Measurements from ENCODE around the gene FAM120B. TPM values are rescaled to one million over a fixed set of nuclear protein-coding genes. Genes with fewer than 3 reads are reported as not detected.

FAM120B gene
- total RNA-seq, 2 donors from 2014 or later, result 14.7 to 18.6 TPM

- no peaks in the 10 kb centered on the region for H3K36me3 ChIP-seq
- no peak overlapping the region for H3K4me3 ChIP-seq
- no peaks in the 10 kb centered on the region for H3K4me1 ChIP-seq
- DNase-seq (ENCODE audit: low spot score), result no peak
- TF ChIP-seq CTCF (IDR thresholded peaks at IDR 0.05), result no peak
- H3K27me3 ChIP-seq, result no peaks in the 10 kb centered on the region
- no peaks in the 10 kb centered on the region for H3K9me3 ChIP-seq
- H3K27ac ChIP-seq, result no peak overlapping the region
Measured at GRCh38 chr6:170416959-170417606, 110.5 kb downstream of the FAM120B start.

- Histone ChIP-seq H3K36me3 (no peaks in the 10 kb centered on the region), H3K4me1 (no peaks in the 10 kb centered on the region), H3K27me3 (no peaks in the 10 kb centered on the region), H3K27ac (no peak overlapping the region), H3K9me3 (no peaks in the 10 kb centered on the region), H3K4me3 (no peak overlapping the region)
- TF ChIP-seq CTCF (IDR thresholded peaks at IDR 0.05), result no peak
- DNase-seq (ENCODE audit: low spot score), result no peak
Measured at GRCh38 chr6:170417881-170418280, 111.3 kb downstream of the FAM120B start.

GRCh38 chr6:170420283-170420682, 113.7 kb downstream of the FAM120B start:
- no peaks in the 10 kb centered on the region for H3K36me3 ChIP-seq
- DNase-seq (ENCODE audit: low spot score), result no peak
- H3K4me3 ChIP-seq, result no peak overlapping the region
- no peak overlapping the region for H3K27ac ChIP-seq
- TF ChIP-seq CTCF (IDR thresholded peaks at IDR 0.05), result no peak
- no peaks in the 10 kb centered on the region for H3K4me1 ChIP-seq
- H3K9me3 ChIP-seq, result no peaks in the 10 kb centered on the region
- H3K27me3 ChIP-seq, result no peaks in the 10 kb centered on the region

GRCh38 chr6:170420791-170421776, 114.5 kb downstream of the FAM120B start:
- no peaks in the 10 kb centered on the region for H3K36me3 ChIP-seq
- TF ChIP-seq CTCF (IDR thresholded peaks at IDR 0.05), result no peak
- no peaks in the 10 kb centered on the region for H3K4me1 ChIP-seq
- H3K27ac ChIP-seq, result no peak overlapping the region
- H3K4me3 ChIP-seq, result no peak overlapping the region
- H3K9me3 ChIP-seq, result no peaks in the 10 kb centered on the region
- H3K27me3 ChIP-seq, result no peaks in the 10 kb centered on the region
- DNase-seq (ENCODE audit: low spot score), result no peak

- no peak for DNase-seq (ENCODE audit: low spot score)
- no peak overlapping the region for H3K27ac ChIP-seq
- no peak overlapping the region for H3K4me3 ChIP-seq
- no peak for TF ChIP-seq CTCF (IDR thresholded peaks at IDR 0.05)
- no peaks in the 10 kb centered on the region for H3K36me3 ChIP-seq
- no peaks in the 10 kb centered on the region for H3K27me3 ChIP-seq
- no peaks in the 10 kb centered on the region for H3K4me1 ChIP-seq
- no peaks in the 10 kb centered on the region for H3K9me3 ChIP-seq
Measured at GRCh38 chr6:170421921-170422320, 115.4 kb downstream of the FAM120B start.

Data from right atrium auricular region (tissue), 2 donors.